ENCODE measurements around the gene KIF13A.

GRCh38 chr6:18025596-18025995 is 38.2 kb upstream of the KIF13A start:
- TF ChIP-seq POLR2AphosphoS5 (IDR thresholded peaks at IDR 0.05; ENCODE audit: borderline replicate concordance, low read depth, low read length) (no peak), EZH2 (IDR thresholded peaks at IDR 0.05) (no peak)

Measured in SK-N-MC (cell line).